ENCODE data around the gene TMEM178A. TPM values are rescaled to one million over a fixed set of nuclear protein-coding genes. Genes with fewer than 3 reads are reported as not detected.

TMEM178A gene
- total RNA-seq, 2 donors from 2014 or later, result 5.5 to 7.4 TPM

- TF ChIP-seq CTCF (conservative IDR thresholded peaks at IDR 0.05), result no peak
- Histone ChIP-seq H3K27ac (ENCODE audit: low read depth, low read length) (no peak overlapping the region), H3K4me1 (ENCODE audit: control insufficient read depth, insufficient read depth, low read length) (no peaks in the 10 kb centered on the region), H3K9me3 (ENCODE audit: control insufficient read depth, low read length) (peaks cover 7% of the 10 kb centered on the region), H3K27me3 (ENCODE audit: control insufficient read depth, insufficient read depth, low read length, poor library complexity, severe bottlenecking) (peaks cover 4% of the 10 kb centered on the region), H3K9ac (ENCODE audit: extremely low read depth, low read length, poor library complexity, severe bottlenecking) (no peak overlapping the region), H3K36me3 (ENCODE audit: control insufficient read depth, insufficient read depth, low read length) (no peaks in the 10 kb centered on the region), H3K4me3 (ENCODE audit: low read length) (no peak overlapping the region)
- Mint-ChIP-seq H3K4me3 (no peak overlapping the region), H3K27me3 (ENCODE audit: insufficient read depth) (peaks cover 9% of the 10 kb centered on the region), H3K9me3 (peaks cover 6% of the 10 kb centered on the region), H3K36me3 (ENCODE audit: low read depth) (no peaks in the 10 kb centered on the region), H3K27ac (no peak overlapping the region), H3K4me1 (peaks cover 4% of the 10 kb centered on the region)
- WGBS, 2 experiments (ENCODE audit: insufficient coverage in 1 of 2, insufficient read length in 1 of 2), result 92 to 95% methylated on average over 4 to 7 of the region's 7 CpGs
- DNase-seq, result no peak
Observed at GRCh38 chr2:39676342-39676741, 10.6 kb downstream of the TMEM178A start.

- H3K4me3 Mint-ChIP-seq, result no peak overlapping the region
- no peak overlapping the region for H3K27ac Mint-ChIP-seq
- peaks cover 7% of the 10 kb centered on the region for H3K9me3 ChIP-seq (ENCODE audit: control insufficient read depth, low read length)
- no peak for TF ChIP-seq CTCF (conservative IDR thresholded peaks at IDR 0.05)
- H3K27me3 Mint-ChIP-seq (ENCODE audit: insufficient read depth), result peaks cover 6% of the 10 kb centered on the region
- WGBS, 2 experiments (ENCODE audit: insufficient coverage in 1 of 2, insufficient read length in 1 of 2), result 93 to 100% methylated on average over 2 of the region's 2 CpGs
- H3K36me3 ChIP-seq (ENCODE audit: control insufficient read depth, insufficient read depth, low read length), result no peaks in the 10 kb centered on the region
- peaks cover 6% of the 10 kb centered on the region for H3K9me3 Mint-ChIP-seq
- no peak overlapping the region for H3K9ac ChIP-seq (ENCODE audit: extremely low read depth, low read length, poor library complexity, severe bottlenecking)
- no peaks in the 10 kb centered on the region for H3K4me1 ChIP-seq (ENCODE audit: control insufficient read depth, insufficient read depth, low read length)
- H3K27ac ChIP-seq (ENCODE audit: low read depth, low read length), result no peak overlapping the region
- peaks cover 13% of the 10 kb centered on the region for H3K4me1 Mint-ChIP-seq
- H3K27me3 ChIP-seq (ENCODE audit: control insufficient read depth, insufficient read depth, low read length, poor library complexity, severe bottlenecking), result peaks cover 10% of the 10 kb centered on the region
- DNase-seq, result no peak
- H3K4me3 ChIP-seq (ENCODE audit: low read length), result no peak overlapping the region
- no peaks in the 10 kb centered on the region for H3K36me3 Mint-ChIP-seq (ENCODE audit: low read depth)
Observed at GRCh38 chr2:39678170-39678569, 12.5 kb downstream of the TMEM178A start.

- DNase-seq, result no peak
- Histone ChIP-seq H3K4me1 (ENCODE audit: control insufficient read depth, insufficient read depth, low read length) (no peaks in the 10 kb centered on the region), H3K9me3 (ENCODE audit: control insufficient read depth, low read length) (peaks cover 7% of the 10 kb centered on the region), H3K36me3 (ENCODE audit: control insufficient read depth, insufficient read depth, low read length) (no peaks in the 10 kb centered on the region), H3K9ac (ENCODE audit: extremely low read depth, low read length, poor library complexity, severe bottlenecking) (no peak overlapping the region), H3K4me3 (ENCODE audit: low read length) (no peak overlapping the region), H3K27me3 (ENCODE audit: control insufficient read depth, insufficient read depth, low read length, poor library complexity, severe bottlenecking) (peaks cover 10% of the 10 kb centered on the region), H3K27ac (ENCODE audit: low read depth, low read length) (no peak overlapping the region)
- WGBS, 2 experiments (ENCODE audit: insufficient coverage in 1 of 2, insufficient read length in 1 of 2), result 83% methylated on average over 3 of the region's 3 CpGs; no CpG with 5 or more reads in 1 of the 2 experiments
- peaks cover 9% of the 10 kb centered on the region for H3K27me3 Mint-ChIP-seq (ENCODE audit: insufficient read depth)
- no peaks in the 10 kb centered on the region for H3K36me3 Mint-ChIP-seq (ENCODE audit: low read depth)
- peaks cover 20% of the 10 kb centered on the region for H3K4me1 Mint-ChIP-seq
- H3K4me3 Mint-ChIP-seq, result no peak overlapping the region
- H3K9me3 Mint-ChIP-seq, result peaks cover 6% of the 10 kb centered on the region
- H3K27ac Mint-ChIP-seq, result no peak overlapping the region
- no peak for TF ChIP-seq CTCF (conservative IDR thresholded peaks at IDR 0.05)
Observed at GRCh38 chr2:39679805-39680204, 14.1 kb downstream of the TMEM178A start.

Measured in endodermal cell (in vitro differentiated cells).